NOMO-1 treated with dmso at 0.1 percent for 144 hours (cell line): ENCODE measurements around the gene RFNG.

Experiments used
- DNase-seq: peaks from one replicate; lab custom pipeline; 2025; ENCODE audit not compliant: unreplicated experiment; lab: John Stamatoyannopoulos, UW

The RFNG gene

GRCh38 chr17:82089723-82090548 is 38.3 kb upstream of the RFNG start:
- DNase-seq: no peak

- no peak for DNase-seq
These were observed 37.5 kb upstream of the RFNG start for GRCh38 chr17:82088838-82089722.

GRCh38 chr17:82087961-82088837 is 36.6 kb upstream of the RFNG start:
- no peak for DNase-seq

GRCh38 chr17:82086941-82087906 is 35.6 kb upstream of the RFNG start:
- no peak for DNase-seq

GRCh38 chr17:82085931-82086764 is 34.5 kb upstream of the RFNG start:
- no peak for DNase-seq

GRCh38 chr17:82085031-82085861 is 33.6 kb upstream of the RFNG start:
- no peak for DNase-seq

GRCh38 chr17:82084373-82085030 is 32.9 kb upstream of the RFNG start:
- DNase-seq: no peak

- no peak for DNase-seq
These were observed 32.1 kb upstream of the RFNG start for GRCh38 chr17:82083533-82084359.

GRCh38 chr17:82083009-82083408 is 31.4 kb upstream of the RFNG start:
- no peak for DNase-seq

GRCh38 chr17:82082456-82082855 is 30.8 kb upstream of the RFNG start:
- no peak for DNase-seq

- DNase-seq: no peak
These were observed 30.4 kb upstream of the RFNG start for GRCh38 chr17:82081966-82082365.

- no peak for DNase-seq
These were observed 29.9 kb upstream of the RFNG start for GRCh38 chr17:82081546-82081945.

- DNase-seq: no peak
These were observed 29.3 kb upstream of the RFNG start for GRCh38 chr17:82080789-82081464.

GRCh38 chr17:82080048-82080788 is 28.6 kb upstream of the RFNG start:
- DNase-seq: no peak

- no peak for DNase-seq
These were observed 27.5 kb upstream of the RFNG start for GRCh38 chr17:82079001-82079677.
